Measurements from ENCODE around the gene GNAT3. TPM values are rescaled to one million over a fixed set of nuclear protein-coding genes. Genes with fewer than 3 reads are reported as not detected.

Gene GNAT3
- total RNA-seq, 1 donor from 2014 or later = not detected

DNA sequence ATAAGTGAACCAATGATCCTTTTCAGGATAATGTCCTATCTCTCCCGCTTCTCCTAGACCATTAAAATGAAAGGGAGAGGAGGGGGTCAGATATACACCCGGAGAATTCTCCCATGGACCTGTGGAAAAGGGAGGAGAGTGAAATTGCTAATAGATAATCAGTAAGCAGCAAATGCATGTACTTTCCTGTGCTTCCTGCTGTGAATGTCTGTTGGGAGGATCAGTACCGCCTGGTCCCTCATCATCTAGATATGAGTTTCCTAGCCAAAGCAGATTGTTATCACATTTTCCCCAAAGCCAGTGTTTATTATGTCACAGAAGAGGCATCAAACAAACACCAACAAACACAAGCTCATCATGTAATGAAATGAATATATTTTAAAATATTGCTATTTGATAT, 96.8 kb downstream of the GNAT3 start:
- Histone ChIP-seq H3K4me3 (ENCODE audit: low read depth, low read length) (no peak overlapping the region), H3K36me3 (ENCODE audit: control insufficient read depth, insufficient read depth, low read length) (no peaks in the 10 kb centered on the region), H3K27me3 (ENCODE audit: control insufficient read depth, insufficient read depth, low read length) (no peaks in the 10 kb centered on the region)
- DNase-seq (ENCODE audit: low read depth) = no peak
- TF ChIP-seq, protein P1, sequence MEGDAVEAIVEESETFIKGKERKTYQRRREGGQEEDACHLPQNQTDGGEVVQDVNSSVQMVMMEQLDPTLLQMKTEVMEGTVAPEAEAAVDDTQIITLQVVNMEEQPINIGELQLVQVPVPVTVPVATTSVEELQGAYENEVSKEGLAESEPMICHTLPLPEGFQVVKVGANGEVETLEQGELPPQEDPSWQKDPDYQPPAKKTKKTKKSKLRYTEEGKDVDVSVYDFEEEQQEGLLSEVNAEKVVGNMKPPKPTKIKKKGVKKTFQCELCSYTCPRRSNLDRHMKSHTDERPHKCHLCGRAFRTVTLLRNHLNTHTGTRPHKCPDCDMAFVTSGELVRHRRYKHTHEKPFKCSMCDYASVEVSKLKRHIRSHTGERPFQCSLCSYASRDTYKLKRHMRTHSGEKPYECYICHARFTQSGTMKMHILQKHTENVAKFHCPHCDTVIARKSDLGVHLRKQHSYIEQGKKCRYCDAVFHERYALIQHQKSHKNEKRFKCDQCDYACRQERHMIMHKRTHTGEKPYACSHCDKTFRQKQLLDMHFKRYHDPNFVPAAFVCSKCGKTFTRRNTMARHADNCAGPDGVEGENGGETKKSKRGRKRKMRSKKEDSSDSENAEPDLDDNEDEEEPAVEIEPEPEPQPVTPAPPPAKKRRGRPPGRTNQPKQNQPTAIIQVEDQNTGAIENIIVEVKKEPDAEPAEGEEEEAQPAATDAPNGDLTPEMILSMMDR (IDR thresholded peaks at IDR 0.05; ENCODE audit: insufficient read depth, low read length, poor library complexity, severe bottlenecking) = no peak

DNA sequence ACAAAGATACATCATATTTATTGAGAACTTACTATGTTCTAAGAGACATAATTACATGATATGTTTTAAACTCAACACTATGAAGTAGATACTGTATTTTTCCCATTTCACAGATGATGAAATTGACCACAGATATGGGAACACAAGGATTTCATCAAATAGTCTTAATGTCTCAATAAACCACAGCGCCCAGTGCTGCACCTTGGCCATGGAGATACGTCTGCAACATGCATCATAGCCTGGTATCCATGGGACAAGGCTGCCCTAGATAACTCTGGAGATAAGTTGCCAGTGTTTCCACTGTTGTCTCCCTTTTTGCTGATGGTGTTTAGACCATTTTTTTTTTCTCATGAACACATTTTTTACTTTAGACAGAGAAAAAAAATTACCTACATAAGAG, 97.5 kb downstream of the GNAT3 start:
- Histone ChIP-seq H3K4me3 (ENCODE audit: low read depth, low read length) (no peak overlapping the region), H3K36me3 (ENCODE audit: control insufficient read depth, insufficient read depth, low read length) (no peaks in the 10 kb centered on the region), H3K27me3 (ENCODE audit: control insufficient read depth, insufficient read depth, low read length) (no peaks in the 10 kb centered on the region)
- TF ChIP-seq, protein P1 (IDR thresholded peaks at IDR 0.05; ENCODE audit: insufficient read depth, low read length, poor library complexity, severe bottlenecking) = no peak
- DNase-seq (ENCODE audit: low read depth) = no peak

DNA sequence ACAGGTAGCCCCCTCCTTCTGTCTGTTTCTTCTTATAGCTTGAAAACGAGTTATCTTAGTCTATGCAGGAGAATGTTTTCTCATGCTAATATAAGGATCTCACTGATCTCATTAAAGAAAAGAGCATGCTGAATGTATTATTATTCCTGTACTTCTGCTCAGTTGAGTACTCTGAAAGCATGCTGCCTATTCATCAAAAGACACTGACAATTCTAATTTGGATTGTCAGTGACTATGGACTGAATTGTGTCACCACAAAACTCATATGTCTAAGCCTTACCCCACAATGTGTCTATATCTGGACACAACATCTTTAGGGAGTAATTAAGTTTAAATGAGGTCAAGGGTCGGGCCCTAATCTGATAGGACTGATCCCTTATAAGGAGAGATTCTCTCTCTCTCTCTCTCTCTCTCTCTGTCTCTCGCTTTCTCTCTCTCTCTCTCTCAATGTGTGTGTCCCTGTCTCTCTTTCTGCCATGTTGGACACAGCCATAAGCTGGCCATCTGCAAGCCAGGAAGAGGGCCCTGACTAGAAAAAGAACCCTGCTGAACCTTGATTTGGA, 98.4 kb downstream of the GNAT3 start:
- Histone ChIP-seq H3K27me3 (ENCODE audit: control insufficient read depth, insufficient read depth, low read length) (no peaks in the 10 kb centered on the region), H3K4me3 (ENCODE audit: low read depth, low read length) (no peak overlapping the region), H3K36me3 (ENCODE audit: control insufficient read depth, insufficient read depth, low read length) (no peaks in the 10 kb centered on the region)
- TF ChIP-seq, protein P1 (IDR thresholded peaks at IDR 0.05; ENCODE audit: insufficient read depth, low read length, poor library complexity, severe bottlenecking) = no peak
- DNase-seq (ENCODE audit: low read depth) = no peak

DNA sequence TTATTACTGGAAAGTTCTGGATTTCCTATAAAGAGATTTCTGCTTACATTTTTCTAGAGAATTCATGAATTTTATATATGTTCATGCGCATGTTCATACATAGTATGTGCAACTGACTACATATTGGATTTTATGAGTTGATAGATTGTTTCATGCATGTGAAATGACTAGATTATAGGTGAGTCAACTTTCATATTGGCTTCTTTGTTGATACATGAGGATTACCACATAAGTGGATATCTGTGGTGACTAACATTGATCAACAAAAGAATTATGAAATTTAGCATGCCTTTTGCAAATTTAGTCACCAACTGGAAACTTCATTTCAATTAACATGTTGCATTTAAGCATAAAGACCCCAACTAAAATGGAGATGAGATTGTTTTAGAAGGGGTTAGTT, 99.0 kb downstream of the GNAT3 start:
- Histone ChIP-seq H3K4me3 (ENCODE audit: low read depth, low read length) (no peak overlapping the region), H3K27me3 (ENCODE audit: control insufficient read depth, insufficient read depth, low read length) (no peaks in the 10 kb centered on the region), H3K36me3 (ENCODE audit: control insufficient read depth, insufficient read depth, low read length) (no peaks in the 10 kb centered on the region)
- no peak for DNase-seq (ENCODE audit: low read depth)
- TF ChIP-seq, protein P1 (IDR thresholded peaks at IDR 0.05; ENCODE audit: insufficient read depth, low read length, poor library complexity, severe bottlenecking) = no peak

DNA sequence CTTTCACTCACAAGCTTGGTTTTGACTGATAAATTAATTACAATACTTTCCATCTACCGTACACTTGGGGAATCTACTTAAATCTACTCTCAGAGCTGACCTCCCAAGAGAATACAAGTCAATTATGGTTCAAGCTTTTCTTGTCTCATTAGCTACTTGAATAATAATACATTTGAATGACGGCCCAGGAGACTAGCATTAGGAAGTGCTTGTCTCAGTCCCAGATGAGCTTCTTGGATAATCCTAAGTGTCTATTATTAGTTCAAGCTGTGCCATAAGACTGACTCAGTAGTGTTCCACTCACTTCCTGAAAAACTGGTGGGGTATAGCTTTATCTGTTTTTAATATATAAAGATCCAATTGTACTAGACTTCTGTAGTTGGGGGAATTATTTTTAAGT, 100.2 kb downstream of the GNAT3 start:
- Histone ChIP-seq H3K36me3 (ENCODE audit: control insufficient read depth, insufficient read depth, low read length) (no peaks in the 10 kb centered on the region), H3K27me3 (ENCODE audit: control insufficient read depth, insufficient read depth, low read length) (no peaks in the 10 kb centered on the region), H3K4me3 (ENCODE audit: low read depth, low read length) (no peak overlapping the region)
- no peak for DNase-seq (ENCODE audit: low read depth)
- TF ChIP-seq, protein P1 (IDR thresholded peaks at IDR 0.05; ENCODE audit: insufficient read depth, low read length, poor library complexity, severe bottlenecking) = no peak

DNA sequence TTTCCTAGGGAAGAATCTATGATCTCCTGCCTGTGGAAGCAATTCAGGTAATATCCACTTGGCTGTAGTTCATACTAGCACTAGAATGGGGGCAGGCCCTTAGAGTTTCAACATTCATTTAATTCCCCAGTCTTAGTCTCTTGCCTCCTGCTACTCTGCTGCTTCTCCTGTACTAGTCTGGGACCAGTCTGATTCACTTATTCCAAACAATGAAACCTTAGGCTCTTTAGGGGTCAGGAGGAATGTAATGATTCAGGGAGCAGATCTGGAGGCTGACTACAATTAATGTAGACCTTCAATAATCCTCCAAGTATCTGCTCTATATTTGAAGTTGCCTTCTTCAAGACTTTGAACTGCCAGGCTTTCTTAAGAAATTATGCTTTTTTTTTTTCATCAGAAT, 101.8 kb downstream of the GNAT3 start:
- Histone ChIP-seq H3K36me3 (ENCODE audit: control insufficient read depth, insufficient read depth, low read length) (no peaks in the 10 kb centered on the region), H3K4me3 (ENCODE audit: low read depth, low read length) (no peak overlapping the region), H3K27me3 (ENCODE audit: control insufficient read depth, insufficient read depth, low read length) (no peaks in the 10 kb centered on the region)
- TF ChIP-seq, protein P1 (IDR thresholded peaks at IDR 0.05; ENCODE audit: insufficient read depth, low read length, poor library complexity, severe bottlenecking) = no peak
- no peak for DNase-seq (ENCODE audit: low read depth)

Data from kidney epithelial cell (primary cell).